ENCODE data around the gene APOO.

APOO gene

GRCh38 chrX:23820235-23820782, 87.4 kb downstream of the APOO start:
- no peak for DNase-seq (ENCODE audit: low read depth in 1 of 2, low spot score in 1 of 2)

- no peak for DNase-seq (ENCODE audit: low read depth in 1 of 2, low spot score in 1 of 2)
Measured at GRCh38 chrX:23819385-23820234, 88.1 kb downstream of the APOO start.

DNA sequence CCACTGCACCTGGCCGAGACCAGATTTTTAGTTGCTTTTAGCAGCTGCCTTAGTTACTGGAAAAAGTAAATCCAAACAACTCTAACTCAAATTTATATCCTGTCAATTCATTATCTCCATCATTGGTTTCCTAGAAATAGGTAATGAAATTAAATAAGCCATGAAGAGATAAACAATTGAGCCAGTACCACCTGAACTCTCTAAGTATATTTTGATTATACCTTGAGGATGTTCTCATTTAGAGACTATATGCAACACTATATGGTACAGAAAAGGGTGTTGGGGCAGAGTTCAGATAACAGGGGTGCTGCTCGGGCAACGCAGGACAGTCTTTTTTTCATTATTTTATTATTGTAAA, 89.8 kb downstream of the APOO start:
- DNase-seq (ENCODE audit: low read depth in 1 of 2, low spot score in 1 of 2) = no peak

GRCh38 chrX:23816179-23816578, 91.6 kb downstream of the APOO start:
- no peak for DNase-seq (ENCODE audit: low read depth in 1 of 2, low spot score in 1 of 2)

GRCh38 chrX:23815376-23815775, 92.4 kb downstream of the APOO start:
- no peak for DNase-seq (ENCODE audit: low read depth in 1 of 2, low spot score in 1 of 2)

- DNase-seq (ENCODE audit: low read depth in 1 of 2, low spot score in 1 of 2) = no peak
Measured at GRCh38 chrX:23813808-23814207, 93.9 kb downstream of the APOO start.

DNA sequence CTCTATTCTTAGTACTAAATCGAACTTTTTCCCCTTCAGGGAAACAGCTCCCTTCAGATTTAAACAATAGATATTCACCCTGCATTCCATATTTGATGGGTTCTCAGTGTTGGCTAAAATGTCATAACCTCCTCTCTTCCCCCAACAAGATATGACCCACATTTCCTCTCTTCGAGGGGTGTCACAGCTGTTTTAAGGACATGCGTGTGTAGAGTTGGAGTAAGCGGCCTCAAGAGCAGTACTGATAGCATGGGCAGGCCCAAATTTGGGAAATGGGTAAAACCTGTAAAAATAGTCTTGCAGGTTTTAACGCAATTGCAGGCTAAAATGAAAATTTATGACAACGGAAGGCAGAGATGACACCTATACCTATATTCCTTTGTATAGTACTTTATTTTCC, 96.1 kb downstream of the APOO start:
- DNase-seq (ENCODE audit: low read depth in 1 of 2, low spot score in 1 of 2) = no peak

DNA sequence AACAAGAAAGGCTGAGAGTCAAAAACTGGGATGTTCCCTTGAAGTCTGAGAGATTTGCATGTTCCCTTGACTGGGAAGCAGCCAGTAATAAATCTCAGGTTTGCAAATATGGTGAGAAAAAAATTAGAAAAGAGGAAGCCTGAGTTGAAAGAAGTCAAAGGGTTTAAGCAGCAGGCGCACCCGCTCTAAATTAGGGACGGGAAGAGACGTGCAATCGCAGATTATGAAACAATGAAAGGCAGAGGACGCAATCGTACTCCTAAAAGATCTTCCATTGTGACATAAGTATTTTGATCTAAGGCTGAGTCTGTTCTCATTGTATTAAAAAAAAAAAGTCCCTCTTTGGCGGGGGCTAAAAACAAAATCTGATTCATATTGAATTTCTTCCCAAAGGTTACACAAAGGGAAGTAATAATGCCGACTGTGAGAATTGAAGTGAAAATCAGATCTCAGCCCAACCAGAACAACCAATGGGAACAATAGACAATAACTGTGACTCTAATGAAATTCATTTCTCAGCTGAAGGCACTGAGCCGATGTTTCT, 96.6 kb downstream of the APOO start:
- no peak for DNase-seq (ENCODE audit: low read depth in 1 of 2, low spot score in 1 of 2)

DNA sequence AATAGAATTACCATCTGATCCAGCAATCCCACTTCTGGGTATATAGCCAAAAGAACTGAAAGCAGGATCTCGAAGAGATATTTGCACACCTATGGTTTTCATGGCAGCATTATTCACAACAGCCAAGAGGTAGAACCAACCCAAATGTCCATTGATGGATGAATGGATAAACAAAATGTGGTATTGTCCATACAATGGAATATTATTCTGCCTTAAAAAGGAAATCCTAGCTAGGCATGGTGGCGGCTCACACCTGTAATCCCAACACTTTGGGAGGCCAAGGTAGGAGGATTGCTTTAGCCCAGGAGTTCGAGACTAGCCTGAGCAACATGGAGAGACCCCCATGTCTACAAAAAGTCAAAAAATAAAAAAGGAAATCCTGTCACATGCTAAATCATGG, 97.5 kb downstream of the APOO start:
- DNase-seq (ENCODE audit: low read depth in 1 of 2, low spot score in 1 of 2) = no peak

DNA sequence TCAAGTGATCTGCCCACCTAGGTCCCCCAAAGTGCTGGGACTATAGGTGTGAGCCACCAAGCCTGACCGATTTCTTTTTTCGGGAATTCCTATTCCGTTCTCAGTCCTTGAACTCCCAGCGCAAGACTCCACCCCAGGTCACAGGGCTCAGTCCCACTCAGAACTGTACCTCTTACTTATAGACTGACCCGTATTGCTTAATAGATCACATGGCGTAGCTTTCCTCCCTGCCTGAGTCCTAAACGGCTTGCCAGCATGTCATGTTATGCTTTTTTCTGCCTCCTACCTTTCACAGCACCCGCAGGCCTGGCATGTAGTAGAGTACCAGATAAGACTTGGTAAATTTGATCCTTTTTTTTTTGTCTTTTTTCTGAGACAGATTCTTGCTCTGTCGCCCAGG, 102.3 kb downstream of the APOO start:
- DNase-seq (ENCODE audit: low read depth in 1 of 2, low spot score in 1 of 2) = no peak

DNA sequence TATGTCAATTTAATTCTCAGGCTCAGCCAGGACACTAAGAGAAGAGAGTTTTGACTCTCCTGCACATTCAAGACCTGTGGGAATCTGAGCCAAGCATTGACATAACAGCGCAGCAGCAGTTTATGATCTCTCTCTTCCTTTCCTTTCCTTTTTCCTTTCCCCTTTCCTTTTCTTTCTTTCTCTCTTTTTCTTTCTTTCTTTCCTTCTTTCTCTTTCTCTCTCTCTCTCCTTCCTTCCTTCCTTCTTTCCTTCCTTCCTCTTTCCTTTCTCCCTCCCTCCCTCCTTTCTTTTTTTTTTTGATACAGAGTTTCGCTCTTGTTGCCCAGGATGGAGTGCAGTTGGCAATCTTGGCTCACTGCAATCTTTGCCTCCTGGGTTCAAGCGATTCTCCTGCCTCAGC, 103.2 kb downstream of the APOO start:
- no peak for DNase-seq (ENCODE audit: low read depth in 1 of 2, low spot score in 1 of 2)

DNA sequence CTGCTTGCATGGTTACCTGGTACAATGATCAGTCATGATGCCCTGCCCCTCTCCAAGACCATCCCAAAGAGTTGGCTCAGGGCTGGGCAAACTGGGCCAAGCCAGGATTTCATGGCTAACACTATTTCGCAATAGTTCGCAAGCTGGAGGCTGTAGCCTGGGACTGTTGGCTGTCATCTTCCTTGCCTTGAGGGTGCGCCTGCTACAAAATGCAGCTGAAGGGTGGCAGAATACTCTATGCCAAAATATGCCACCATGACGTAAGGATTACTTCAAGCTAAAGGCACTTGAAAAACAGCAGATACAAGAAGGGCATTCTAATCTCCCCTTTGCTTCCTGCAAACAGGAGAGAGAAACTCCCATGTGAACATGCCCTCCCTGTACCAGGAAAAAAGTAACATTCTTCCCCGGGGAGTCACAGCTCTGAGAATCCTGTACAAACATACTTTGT, 103.8 kb downstream of the APOO start:
- DNase-seq (ENCODE audit: low read depth in 1 of 2, low spot score in 1 of 2) = no peak

DNA sequence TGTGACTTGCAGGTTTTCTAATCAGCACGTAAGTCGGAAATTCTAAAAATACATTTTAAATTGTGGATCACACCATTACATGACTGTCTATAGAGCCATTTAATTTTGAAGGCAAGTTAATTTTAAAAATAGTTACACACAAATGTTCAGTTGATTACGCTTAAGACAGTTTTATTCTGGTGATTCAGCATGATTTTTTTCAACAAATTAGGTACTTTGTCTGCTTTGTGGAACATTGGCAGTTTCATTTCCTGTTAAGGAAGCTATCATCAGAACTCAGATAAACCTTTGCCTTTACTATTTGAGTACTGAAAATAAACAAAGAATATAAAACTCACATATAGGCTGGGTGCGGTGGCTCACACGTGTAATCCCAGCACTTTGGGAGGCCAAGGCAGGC, 105.3 kb downstream of the APOO start:
- DNase-seq (ENCODE audit: low read depth in 1 of 2, low spot score in 1 of 2) = no peak

- no peak for DNase-seq (ENCODE audit: low read depth in 1 of 2, low spot score in 1 of 2)
Measured at GRCh38 chrX:23799469-23800065, 108.2 kb downstream of the APOO start.

- DNase-seq (ENCODE audit: low read depth in 1 of 2, low spot score in 1 of 2) = no peak
Measured at GRCh38 chrX:23797371-23798128, 110.2 kb downstream of the APOO start.

GRCh38 chrX:23795221-23795620, 112.5 kb downstream of the APOO start:
- no peak for DNase-seq (ENCODE audit: low read depth in 1 of 2, low spot score in 1 of 2)

- DNase-seq (ENCODE audit: low read depth in 1 of 2, low spot score in 1 of 2) = no peak
Measured at GRCh38 chrX:23792861-23793553, 114.7 kb downstream of the APOO start.

DNA sequence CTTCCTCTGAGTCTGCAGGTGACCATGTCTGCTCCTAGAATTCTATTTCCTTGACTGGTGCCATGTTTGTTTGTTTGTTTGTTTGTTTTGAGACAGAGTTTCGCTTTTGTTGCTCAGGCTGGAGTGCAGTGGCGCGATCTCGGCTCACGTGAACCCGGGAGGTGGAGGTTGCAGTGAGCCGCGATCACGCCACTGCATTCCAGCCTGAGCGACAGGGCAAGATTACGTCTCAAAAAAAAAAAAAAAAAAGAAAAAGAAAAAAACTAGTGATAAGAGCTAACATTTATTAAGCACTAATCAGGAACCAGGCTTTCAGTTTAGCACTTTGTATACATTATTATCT, 117.6 kb downstream of the APOO start:
- no peak for DNase-seq (ENCODE audit: low read depth in 1 of 2, low spot score in 1 of 2)

DNA sequence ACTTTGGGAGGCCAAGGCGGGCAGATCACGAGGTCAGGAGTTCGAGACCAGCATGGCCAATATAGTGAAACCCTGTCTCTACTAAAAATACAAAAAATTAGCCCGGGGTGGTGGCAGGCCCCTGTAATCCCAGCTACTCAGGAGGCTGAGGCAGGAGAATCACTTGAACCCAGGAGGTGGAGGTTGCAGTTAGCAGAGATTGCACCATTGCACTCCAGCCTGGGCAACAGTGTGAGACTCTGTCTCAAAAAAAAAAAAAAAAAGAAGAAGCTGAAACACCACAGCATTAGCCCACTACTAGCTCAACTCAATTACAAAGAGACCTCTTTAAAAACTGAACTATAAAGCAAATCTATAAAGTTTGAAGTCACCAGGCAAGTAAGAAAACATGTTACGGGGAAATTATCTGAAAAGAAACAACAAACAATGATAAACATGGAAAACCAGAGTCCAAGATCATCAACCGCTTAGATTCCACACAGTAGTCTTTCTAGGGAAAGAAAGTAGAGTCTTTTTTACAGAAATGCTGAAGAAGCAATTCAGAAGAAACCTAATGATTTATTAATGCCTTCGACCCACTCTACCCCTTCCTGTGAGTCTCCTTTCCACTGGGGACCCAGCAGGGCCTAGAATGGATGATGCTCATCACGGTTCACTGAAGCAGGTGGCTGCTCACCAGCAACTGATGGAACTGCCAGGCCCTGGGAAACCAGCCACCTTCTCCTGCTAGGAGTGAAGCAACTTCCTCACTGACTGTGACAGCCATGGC, 118.2 kb downstream of the APOO start:
- DNase-seq (ENCODE audit: low read depth in 1 of 2, low spot score in 1 of 2) = no peak

GRCh38 chrX:23788946-23789345, 118.8 kb downstream of the APOO start:
- DNase-seq (ENCODE audit: low read depth in 1 of 2, low spot score in 1 of 2) = no peak

Data from activated CD4-positive, alpha-beta T cell treated with anti-CD3 and anti-CD28 coated beads, Interleukin-2, amount 50 U/mL, for 24 hours (primary cell).